Liver (tissue), 3 donors: ENCODE data around the gene ENTPD3.

Experiments
- ATF3 ChIP-seq: IDR thresholded peaks from 2 replicates; pipeline ENCODE4 v1.6.1; 2016; ENCODE audit warnings: antibody characterized with exemption
- CTCF ChIP-seq: fragments of 150-350 bp; IDR thresholded peaks from 2 replicates; pipeline ENCODE4 v1.5.1; 2017; ENCODE audit warnings: improper control_type of control experiment, low read depth, low read length; ENCODE audit not compliant: missing input control
- EGR1 ChIP-seq, 2 donors: IDR thresholded peaks; 2 replicates each; pipeline ENCODE4 v1.6.1; 2016 to 2018; ENCODE audit warnings: antibody characterized with exemption in 2 of 2, low read depth in 2 of 2
- FOXA1 ChIP-seq: IDR thresholded peaks from 2 replicates; pipeline ENCODE4 v1.6.1; 2016; ENCODE audit warnings: antibody characterized with exemption
- GABPA ChIP-seq, 2 donors: IDR thresholded peaks in 1 of 2; conservative IDR thresholded peaks in 1 of 2; 2 replicates each; pipeline ENCODE4 v1.6.1; 2016; ENCODE audit warnings: antibody characterized with exemption in 2 of 2, mild to moderate bottlenecking in 1 of 2, moderate library complexity in 1 of 2
- MAX ChIP-seq: IDR thresholded peaks from 2 replicates; pipeline ENCODE4 v1.6.1; 2016; ENCODE audit warnings: antibody characterized with exemption
- RAD21 ChIP-seq, 2 donors: IDR thresholded peaks; 2 replicates each; pipeline ENCODE4 v1.6.1; 2016; ENCODE audit warnings: antibody characterized with exemption in 2 of 2, mild to moderate bottlenecking in 2 of 2
- REST ChIP-seq: IDR thresholded peaks from 2 replicates; pipeline ENCODE4 v1.6.1; 2016; ENCODE audit warnings: antibody characterized with exemption, mild to moderate bottlenecking
- RXRA ChIP-seq, 2 donors: IDR thresholded peaks; 2 replicates each; pipeline ENCODE4 v1.6.1; 2017 to 2018; ENCODE audit warnings: antibody characterized with exemption in 2 of 2, mild to moderate bottlenecking in 1 of 2
- SP1 ChIP-seq: IDR thresholded peaks from 2 replicates; pipeline ENCODE4 v1.6.1; 2018; ENCODE audit warnings: antibody characterized with exemption, mild to moderate bottlenecking
- TAF1 ChIP-seq: conservative IDR thresholded peaks from 2 replicates; pipeline ENCODE4 v1.6.1; 2016; ENCODE audit warnings: antibody characterized with exemption, mild to moderate bottlenecking
- YY1 ChIP-seq: IDR thresholded peaks from 2 replicates; pipeline ENCODE4 v1.6.1; 2016; ENCODE audit warnings: antibody characterized with exemption, mild to moderate bottlenecking
- ZBTB33 ChIP-seq: IDR thresholded peaks from 2 replicates; pipeline ENCODE4 v1.6.1; 2016; ENCODE audit warnings: antibody characterized with exemption
- donor health status: healthy.
- donor health status: healthy.

GRCh38 chr3:40407611-40408010, 20.6 kb downstream of the ENTPD3 start:
- TF ChIP-seq CTCF (no peak), RAD21 (IDR thresholded peaks at IDR 0.05) (no peak), GABPA (IDR thresholded peaks at IDR 0.05 in 1 of 2, conservative IDR thresholded peaks at IDR 0.05 in 1 of 2) (no peak), ATF3 (no peak), YY1 (no peak), SP1 (no peak), ZBTB33 (no peak), TAF1 (no peak), EGR1 (IDR thresholded peaks at IDR 0.05; ENCODE audit: low read depth in 2 of 2) (no peak), REST (no peak), MAX (no peak), RXRA (IDR thresholded peaks at IDR 0.05) (no peak), FOXA1 (no peak)
